GM18508 (cell line): ENCODE results near the gene SUV39H1.
"Not testable (repeated sequence)": the region's sequence is repeated elsewhere in the genome, so short reads cannot be mapped to it uniquely, and the experiment has no call there.

Source experiments
- ATAC-seq: cut with Tn5 transposase; IDR thresholded peaks from one replicate; pipeline ENCODE4 v1.9.1; 2021; ENCODE audit warnings: moderate number of reproducible peaks; ENCODE audit not compliant: insufficient read depth, unreplicated experiment

The SUV39H1 gene

DNA sequence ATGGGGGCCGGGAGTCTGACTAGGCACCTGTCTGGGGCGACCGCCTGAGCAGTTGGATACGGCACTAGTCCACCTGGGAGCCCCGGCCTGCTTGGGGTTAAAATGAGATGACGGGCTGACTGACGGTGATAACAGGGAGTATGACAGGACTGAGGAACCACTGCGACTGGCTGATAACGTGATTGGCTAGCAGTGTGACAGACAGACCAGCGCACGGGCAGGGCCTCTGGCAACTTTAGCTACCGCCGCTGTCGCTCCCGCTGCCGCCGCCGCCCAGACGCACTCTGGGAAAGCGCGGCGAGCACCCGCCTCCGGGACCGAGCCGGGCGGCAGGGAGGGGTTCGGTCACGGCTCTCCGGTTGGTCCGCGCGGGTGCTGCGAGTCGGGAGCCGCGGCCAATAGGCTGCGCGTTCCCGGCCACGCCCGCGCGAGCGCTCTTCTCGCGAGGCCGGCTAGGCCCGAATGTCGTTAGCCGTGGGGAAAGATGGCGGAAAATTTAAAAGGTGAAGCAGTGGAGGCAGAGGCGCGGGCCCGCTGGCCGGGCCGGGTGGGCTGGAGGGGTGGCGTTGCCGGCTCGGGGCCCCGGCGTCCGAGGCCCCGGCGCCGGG is at the start of gene SUV39H1:
SUV39H1 (plus strand) TSS at position 434 of the 608 bp plus-strand sequence; CDS start at position 485, 51 bp downstream.
- ATAC-seq, result peak; percentile 54

GRCh38 chrX:48648336-48648751 is 48.2 kb upstream of the SUV39H1 start:
- ATAC-seq, result no peak

DNA sequence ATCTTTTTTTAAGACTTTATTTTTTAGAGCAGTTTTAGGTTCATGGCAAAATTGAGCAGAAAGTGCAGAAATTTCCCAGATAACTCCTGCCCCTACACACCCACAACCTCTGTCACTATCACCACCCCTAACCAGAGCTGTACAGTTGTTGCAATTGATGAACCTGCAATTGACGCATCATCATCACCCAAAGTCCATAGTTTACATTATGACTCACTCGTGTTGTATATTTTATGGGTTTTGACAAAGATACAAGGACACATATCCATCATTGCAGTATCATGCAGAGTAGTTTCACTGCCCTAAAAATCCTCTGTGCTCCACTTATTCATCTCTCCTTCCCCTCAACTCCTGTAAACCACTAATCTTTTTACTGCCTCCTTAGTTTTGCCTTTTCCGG is 47.4 kb upstream of the SUV39H1 start:
- no peak for ATAC-seq

- ATAC-seq, result not testable (repeated sequence)
These were observed 44.4 kb upstream of the SUV39H1 start for GRCh38 chrX:48652055-48652579.

- ATAC-seq, result not testable (repeated sequence)
These were observed 41.8 kb upstream of the SUV39H1 start for GRCh38 chrX:48654746-48655145.

GRCh38 chrX:48659686-48660085 is 36.8 kb upstream of the SUV39H1 start:
- not testable (repeated sequence) for ATAC-seq

DNA sequence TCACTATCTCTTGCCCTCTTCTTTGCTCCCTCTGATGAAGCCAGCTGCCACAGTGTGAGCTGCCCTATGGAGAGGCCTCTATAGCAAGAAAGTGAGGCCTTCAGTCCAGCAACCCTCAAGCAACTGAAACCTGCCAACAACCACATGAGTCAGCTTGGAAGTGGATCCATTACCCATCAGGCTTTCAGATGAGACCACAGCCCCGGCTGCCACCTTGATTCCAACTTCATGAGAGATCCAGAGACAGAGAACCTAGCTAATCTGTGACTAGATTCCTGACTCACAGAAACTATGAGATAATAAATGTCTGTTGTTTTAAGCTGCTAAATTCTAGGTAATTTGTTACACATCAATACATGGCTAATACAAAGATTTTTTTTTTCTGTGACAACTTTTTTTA is 33.3 kb upstream of the SUV39H1 start:
- no peak for ATAC-seq

GRCh38 chrX:48664156-48664555 is 32.4 kb upstream of the SUV39H1 start:
- no peak for ATAC-seq

DNA sequence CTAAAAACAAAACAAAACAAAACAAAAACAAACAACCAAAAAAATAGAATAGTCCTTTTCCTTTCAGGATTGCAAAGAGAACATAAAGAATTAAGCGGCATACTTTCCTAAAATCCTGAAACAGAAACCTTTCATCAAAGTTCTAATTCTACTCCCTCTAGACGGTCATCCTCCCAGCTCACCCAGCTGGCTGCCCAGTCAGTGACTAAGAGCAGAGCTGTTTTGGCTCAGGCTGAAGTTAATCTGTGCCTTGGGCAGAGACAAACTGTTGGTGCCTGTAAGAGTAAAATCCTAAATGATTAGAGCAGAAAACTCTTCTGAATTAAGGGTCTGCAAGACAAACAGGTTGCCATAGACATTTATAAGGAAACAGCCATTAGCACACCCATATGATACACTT is 30.5 kb upstream of the SUV39H1 start:
- ATAC-seq, result no peak

GRCh38 chrX:48666649-48667048 is 29.9 kb upstream of the SUV39H1 start:
- no peak for ATAC-seq

GRCh38 chrX:48667509-48667908 is 29.0 kb upstream of the SUV39H1 start:
- ATAC-seq, result no peak

DNA sequence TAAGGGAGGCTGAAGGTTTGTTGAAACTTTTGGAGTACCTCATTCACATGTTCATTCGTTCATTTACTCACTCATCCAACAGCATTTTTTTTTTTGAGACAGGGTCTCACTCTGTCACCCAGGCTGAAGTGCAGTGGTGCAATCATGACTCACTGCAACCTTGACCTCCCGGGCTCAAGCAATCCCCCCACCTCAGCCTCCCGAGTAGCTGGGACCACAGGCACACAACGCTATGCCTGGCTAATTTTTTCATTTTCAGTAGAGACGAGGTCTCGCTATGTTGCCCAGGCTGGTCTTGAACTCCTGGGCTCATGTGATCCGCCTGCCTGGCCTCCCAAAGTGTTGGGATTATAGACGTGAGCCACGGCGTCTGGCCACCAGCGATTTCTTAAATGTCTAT is 28.3 kb upstream of the SUV39H1 start:
- ATAC-seq, result not testable (repeated sequence)

- no peak for ATAC-seq
These were observed 20.2 kb upstream of the SUV39H1 start for GRCh38 chrX:48676106-48676892.

DNA sequence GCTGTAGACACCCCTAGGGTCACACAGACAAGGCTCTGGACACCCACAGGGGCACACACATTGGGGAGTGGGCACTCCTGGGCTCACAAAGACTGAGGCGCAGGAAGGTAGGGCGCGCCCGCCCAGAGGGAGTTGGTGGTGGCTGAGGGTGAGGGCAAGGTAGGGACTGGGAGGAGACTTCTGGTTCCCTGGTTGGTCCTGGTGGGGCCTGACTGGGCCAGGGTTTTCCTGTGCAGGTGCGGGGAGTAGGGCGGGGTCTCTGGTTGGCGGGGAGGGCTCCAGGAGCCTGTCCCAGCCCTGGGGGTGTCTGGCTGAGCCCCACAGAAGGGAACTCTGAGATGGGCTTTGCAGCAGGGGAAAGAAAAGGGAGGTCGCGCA is 19.7 kb upstream of the SUV39H1 start:
- ATAC-seq, result no peak

GRCh38 chrX:48677516-48677915 is 19.0 kb upstream of the SUV39H1 start:
- no peak for ATAC-seq

DNA sequence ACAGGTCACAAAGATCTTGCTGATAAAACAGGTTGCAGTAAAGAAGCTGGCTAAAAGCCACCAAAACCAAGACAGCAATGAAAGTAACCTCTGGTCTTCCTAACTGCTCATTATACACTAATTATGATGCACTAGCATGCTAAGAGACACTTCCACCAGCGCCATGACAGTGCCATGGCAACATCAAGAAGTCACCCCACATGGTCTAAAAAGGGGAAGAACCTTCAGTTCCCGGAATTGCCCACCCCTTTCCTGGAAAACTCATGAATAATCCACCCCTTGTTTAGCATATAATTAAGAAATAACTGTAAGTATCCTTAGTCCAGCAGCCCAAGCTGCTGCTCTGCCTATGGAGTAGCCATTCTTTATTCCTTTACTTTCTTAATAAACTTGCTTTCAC is 16.1 kb upstream of the SUV39H1 start:
- ATAC-seq, result not testable (repeated sequence)

DNA sequence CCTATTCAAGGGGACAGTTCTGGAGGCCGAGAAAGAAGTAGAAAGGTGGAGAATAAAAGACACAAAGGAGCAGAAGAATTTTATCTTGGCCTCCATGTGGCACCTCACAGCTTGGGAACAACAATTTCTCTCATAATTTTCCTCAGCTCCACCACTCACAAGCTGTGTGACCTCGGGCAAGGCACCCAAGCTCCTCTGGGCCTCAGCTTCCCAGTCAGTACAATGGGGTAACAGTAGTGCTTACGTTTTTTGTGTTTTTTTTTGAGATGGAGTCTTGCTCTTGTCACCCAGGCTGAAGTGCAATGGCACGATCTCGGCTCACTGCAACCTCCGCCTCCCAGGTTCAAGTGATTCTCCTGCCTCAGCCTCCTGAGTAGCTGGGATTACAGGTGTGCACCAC is 15.6 kb upstream of the SUV39H1 start:
- ATAC-seq, result not testable (repeated sequence)

DNA sequence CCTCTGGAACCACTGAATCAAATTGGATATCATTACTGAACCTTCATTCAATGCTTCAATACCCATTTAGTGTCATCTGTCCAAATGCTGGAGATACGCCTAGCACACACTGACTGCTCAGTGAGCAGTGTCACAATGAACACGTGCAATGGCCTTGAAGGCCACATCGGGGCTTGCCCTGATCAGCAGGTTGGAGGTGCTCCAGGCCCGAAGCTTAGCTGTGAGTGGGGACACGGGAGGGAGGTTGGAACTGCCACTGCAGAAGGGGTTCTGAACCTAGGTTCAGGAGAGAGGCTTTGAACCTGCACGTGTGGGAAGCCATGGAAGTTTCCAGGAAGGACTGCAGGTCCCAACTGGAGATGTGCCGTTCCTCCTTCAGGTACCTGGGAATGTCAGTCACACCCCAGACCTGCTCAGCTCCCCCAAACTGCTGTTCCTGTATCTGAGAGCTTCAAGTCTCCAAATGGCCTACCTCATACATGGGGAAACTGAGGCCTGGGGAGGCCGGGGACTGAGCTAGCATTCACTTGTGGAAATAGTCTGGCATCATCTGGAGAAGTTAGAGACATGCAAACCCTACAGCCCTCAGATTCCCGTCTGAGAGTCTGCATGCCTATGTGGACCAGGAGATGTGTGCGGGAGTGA is 14.9 kb upstream of the SUV39H1 start:
- ATAC-seq, result no peak

DNA sequence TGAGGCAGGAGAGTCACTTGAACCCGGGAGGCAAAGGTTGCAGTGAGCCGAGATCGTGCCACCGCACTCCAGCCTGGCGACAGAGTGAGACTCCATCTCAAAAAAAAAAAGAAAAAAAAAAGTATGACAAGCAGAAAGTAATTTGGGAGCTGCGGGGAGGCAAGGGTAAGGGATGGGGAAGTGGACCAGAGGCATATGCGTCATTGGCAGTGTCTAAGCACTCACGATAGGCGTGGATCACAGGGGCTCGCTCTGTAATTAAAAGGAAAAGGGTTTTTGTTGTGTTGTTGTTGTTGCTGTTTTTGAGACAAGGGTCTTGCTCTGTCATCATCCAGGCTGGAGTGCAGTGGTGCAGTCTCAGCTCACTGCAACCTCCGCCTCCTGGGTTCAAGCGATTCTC is 13.7 kb upstream of the SUV39H1 start:
- not testable (repeated sequence) for ATAC-seq

DNA sequence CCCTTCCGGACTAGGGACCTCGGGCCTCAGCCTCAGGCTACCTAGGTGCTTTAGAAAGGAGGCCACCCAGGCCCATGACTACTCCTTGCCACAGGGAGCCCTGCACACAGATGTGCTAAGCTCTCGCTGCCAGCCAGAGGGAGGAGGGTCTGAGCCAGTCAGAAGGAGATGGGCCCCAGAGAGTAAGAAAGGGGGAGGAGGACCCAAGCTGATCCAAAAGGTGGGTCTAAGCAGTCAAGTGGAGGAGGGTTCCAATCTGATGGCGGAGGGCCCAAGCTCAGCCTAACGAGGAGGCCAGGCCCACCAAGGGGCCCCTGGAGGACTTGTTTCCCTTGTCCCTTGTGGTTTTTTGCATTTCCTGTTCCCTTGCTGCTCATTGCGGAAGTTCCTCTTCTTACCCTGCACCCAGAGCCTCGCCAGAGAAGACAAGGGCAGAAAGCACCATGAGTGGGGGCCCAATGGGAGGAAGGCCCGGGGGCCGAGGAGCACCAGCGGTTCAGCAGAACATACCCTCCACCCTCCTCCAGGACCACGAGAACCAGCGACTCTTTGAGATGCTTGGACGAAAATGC is 13.0 kb upstream of the SUV39H1 start, which contains the start of gene WAS:
WAS (plus strand) TSS at position 389 of the 572 bp plus-strand sequence; CDS start at position 444, 55 bp downstream.
- no peak for ATAC-seq

- ATAC-seq, result no peak
These were observed 12.4 kb upstream of the SUV39H1 start for GRCh38 chrX:48684134-48684533.
